Stomach (tissue), 9 donors: ENCODE measurements around the gene SPATA32. TPM values are rescaled to one million over a fixed set of nuclear protein-coding genes. Genes with fewer than 3 reads are reported as not detected.
A peak's percentile ranks its signal among the peaks of the same experiment; 100 is the strongest.

Source experiments
- DNase-seq, 2 donors: peaks; one replicate each; pipeline versions ENCODE4 v3.0.0 to v3.0.0-alpha.2; 2013 to 2019
- H3K27ac ChIP-seq, 5 donors: fragments of 200-600 bp in 4 of 5; sonication (generic) in 4 of 5; one replicate each; pipeline ENCODE4 v1.5.1; 2013 to 2019; ENCODE audit warnings: mild to moderate bottlenecking in 1 of 5, moderate library complexity in 1 of 5
- H3K27me3 ChIP-seq, 3 donors: fragments of 200-600 bp; sonication (generic); one replicate each; pipeline ENCODE4 v1.5.1; 2017 to 2019; ENCODE audit warnings: mixed run types in 1 of 3
- H3K36me3 ChIP-seq, 4 donors: fragments of 200-600 bp; sonication (generic); 1 replicate in 3 of 4; 2 replicates in 1 of 4; pipeline ENCODE4 v1.5.1; 2016 to 2019
- H3K4me1 ChIP-seq, 4 donors: fragments of 200-600 bp; sonication (generic); one replicate each; pipeline ENCODE4 v1.5.1; 2016 to 2019
- H3K4me3 ChIP-seq, 4 donors: fragments of 200-600 bp; sonication (generic) in 3 of 4; one replicate each; pipeline ENCODE4 v1.5.1; 2016 to 2019; ENCODE audit warnings: mild to moderate bottlenecking in 1 of 4
- H3K9me3 ChIP-seq, 4 donors: fragments of 200-600 bp; sonication (generic); one replicate each; pipeline ENCODE4 v1.5.1; 2016 to 2019
- CTCF ChIP-seq, 7 experiments: fragments of 450-650 bp in 4 of 7; fragments of 200-600 bp in 3 of 7; sonication (generic) in 3 of 7; IDR thresholded peaks; one replicate each; pipeline ENCODE4 v1.5.1; 2016 to 2019; ENCODE audit warnings: antibody characterized with exemption in 7 of 7, control low read depth in 2 of 7, mild to moderate bottlenecking in 1 of 7
- EP300 ChIP-seq: sonication (generic); formaldehyde crosslinking; IDR thresholded peaks from one replicate; pipeline ENCODE4 v1.6.1; 2017; ENCODE audit warnings: antibody characterized with exemption
- POLR2A ChIP-seq, 4 donors: fragments of 450-650 bp; IDR thresholded peaks; one replicate each; pipeline ENCODE4 v1.6.1; 2016; ENCODE audit warnings: antibody characterized with exemption in 4 of 4, control low read depth in 2 of 4, mild to moderate bottlenecking in 1 of 4, moderate library complexity in 1 of 4
- POLR2AphosphoS5 ChIP-seq, 3 donors: sonication (generic); formaldehyde crosslinking; IDR thresholded peaks; one replicate each; pipeline ENCODE4 v1.6.1; 2016; ENCODE audit warnings: antibody characterized with exemption in 3 of 3
- WGBS, 5 donors: extraction: QIAGEN DNeasy Blood & Tissue Kit in 3 of 5; methylation state at CpG; one replicate each; pipeline versions ENCODE4 v1.1.5 to v1.1.7; 2013 to 2018; 5-methylcytosine and 5-hydroxymethylcytosine counted together
- intact Hi-C: fragments of 100-400 bp; cut with DNase I; formaldehyde crosslinking; loops from one replicate; pipeline ENCODE4 v1.15.1; 2023; ENCODE audit warnings: low total_unique reads
- polyA plus RNA-seq, 3 donors: library from polyadenylated mRNA; stranded (reverse); fragments of 200-250 nt; gene quantifications; one replicate each; pipeline ENCODE4 v1.2.3, GENCODE V29; 2013
- total RNA-seq, 5 donors: library from RNA; depleted of rRNA; stranded (reverse); fragments of >200 nt; gene quantifications; one replicate each; pipeline versions ENCODE4 v1.1.0 to v1.2.3, GENCODE V29; 2014 to 2016
- donor health status: healthy with polysubstance abuse.
- donor health status: Bipolar disorder and iron deficiency.
- donor health status: healthy.

SPATA32 gene
- total and polyA plus RNA-seq, 8 donors, result not detected

- peak; percentile 97 to 98 for DNase-seq
- intact Hi-C loops, result no loop called here
- TF ChIP-seq POLR2AphosphoS5 (IDR thresholded peaks at IDR 0.05) (peak in 2 of 3 donors; percentile 59 to 80), POLR2A (IDR thresholded peaks at IDR 0.05) (peak in 1 of 4 donors; percentile 90), CTCF (IDR thresholded peaks at IDR 0.05) (no peak)
- peaks cover 3 to 49% (median 35%) of the 10 kb centered on the region in 4 donors for H3K36me3 ChIP-seq
- no peaks in the 10 kb centered on the region for H3K27me3 ChIP-seq
- H3K9me3 ChIP-seq, result no peaks in the 10 kb centered on the region
- 0 to 1% (median 1%) methylated on average over 31 to 61 of the region's 61 CpGs for WGBS, 5 donors
- peak overlapping the region; percentile 85 to 93 (median 88) for H3K27ac ChIP-seq
- H3K4me1 ChIP-seq, result peaks cover 9 to 63% (median 35%) of the 10 kb centered on the region in 4 donors
- H3K4me3 ChIP-seq, result peak overlapping the region; percentile 55 to 64 (median 56)
These were observed 14.3 kb downstream of the SPATA32 start for GRCh38 chr17:45247429-45248131.

- WGBS, 5 donors, result 11 to 21% (median 14%) methylated on average over 20 to 33 of the region's 33 CpGs
- intact Hi-C loops, result no loop called here
These were observed 14.9 kb downstream of the SPATA32 start for GRCh38 chr17:45246861-45247428.

GRCh38 chr17:45246338-45246737, 15.6 kb downstream of the SPATA32 start:
- peak overlapping the region in 1 of 4 donors; percentile 64 for H3K4me3 ChIP-seq
- peaks cover 0 to 9% (median 2%) of the 10 kb centered on the region in 3 donors for H3K27me3 ChIP-seq
- 66 to 82% (median 75%) methylated on average over 8 of the region's 8 CpGs for WGBS, 5 donors

More at GRCh38 chr17:45246861-45247428, 14.9 kb downstream of the SPATA32 start:
- Histone ChIP-seq H3K4me3 (peak overlapping the region; percentile 55 to 64 (median 56)), H3K27ac (peak overlapping the region; percentile 85 to 93 (median 88)), H3K27me3 (peaks cover 0 to 3% (median 0%) of the 10 kb centered on the region in 3 donors), H3K4me1 (peaks cover 9 to 59% (median 33%) of the 10 kb centered on the region in 4 donors), H3K9me3 (no peaks in the 10 kb centered on the region), H3K36me3 (peaks cover 3 to 56% (median 39%) of the 10 kb centered on the region in 4 donors)
- DNase-seq, result peak in 1 of 2 donors; percentile 73
- TF ChIP-seq POLR2A (IDR thresholded peaks at IDR 0.05), result no peak
- no peak for TF ChIP-seq POLR2AphosphoS5 (IDR thresholded peaks at IDR 0.05)
- TF ChIP-seq EP300, result no peak
- TF ChIP-seq CTCF (IDR thresholded peaks at IDR 0.05), result peak in 1 of 7 experiments; percentile 22

More at GRCh38 chr17:45246338-45246737, 15.6 kb downstream of the SPATA32 start:
- H3K36me3 ChIP-seq, result peaks cover 3 to 62% (median 42%) of the 10 kb centered on the region in 4 donors
- peaks cover 12 to 59% (median 35%) of the 10 kb centered on the region in 4 donors for H3K4me1 ChIP-seq
- H3K9me3 ChIP-seq, result no peaks in the 10 kb centered on the region
- TF ChIP-seq CTCF (IDR thresholded peaks at IDR 0.05) (no peak), POLR2AphosphoS5 (IDR thresholded peaks at IDR 0.05) (no peak), EP300 (no peak), POLR2A (IDR thresholded peaks at IDR 0.05) (no peak)
- intact Hi-C loops, result no loop called here
- H3K27ac ChIP-seq, result peak overlapping the region in 1 of 5 donors; percentile 88
- no peak for DNase-seq
